Mucosa of descending colon (tissue), 3 donors: ENCODE data around the gene TCTN2. TPM values are rescaled to one million over a fixed set of nuclear protein-coding genes. Genes with fewer than 3 reads are reported as not detected.

Experiments
- ATAC-seq: fragments of 200-7000 bp; cut with Tn5 transposase; one replicate; pipeline ENCODE4 v1.9.1; 2020; ENCODE audit warnings: mild to moderate bottlenecking, moderate library complexity
- DNase-seq, 3 donors: peaks; one replicate each; pipeline ENCODE4 v3.0.0-alpha.2; 2020
- H3K36me3 ChIP-seq: fragments of 200-600 bp; one replicate; pipeline ENCODE4 v1.8.0; 2021; ENCODE audit warnings: low read depth, mild to moderate bottlenecking
- H3K4me1 ChIP-seq: fragments of 200-600 bp; one replicate; pipeline ENCODE4 v1.8.0; 2021; ENCODE audit warnings: low read depth, mild to moderate bottlenecking
- H3K4me3 ChIP-seq: fragments of 200-600 bp; one replicate; pipeline ENCODE4 v1.8.0; 2021; ENCODE audit warnings: mild to moderate bottlenecking
- H3K9me3 ChIP-seq: fragments of 200-600 bp; one replicate; pipeline ENCODE4 v1.8.0; 2021; ENCODE audit warnings: mild to moderate bottlenecking
- CTCF ChIP-seq: fragments of 200-600 bp; IDR thresholded peaks from one replicate; pipeline ENCODE4 v1.8.0; 2022; ENCODE audit warnings: antibody characterized with exemption, mild to moderate bottlenecking
- intact Hi-C, 2 donors: fragments of 100-400 bp; cut with DNase I in 1 of 2; cut with micrococcal nuclease in 1 of 2; formaldehyde crosslinking; loops; one replicate each; pipeline versions ENCODE4 v1.11.0 to v1.11.1; 2022; cut with DNase I, micrococcal nuclease
- total RNA-seq, 3 donors: library from RNA; stranded (reverse); fragmentation: NEBNext Ultra II Directional in 2 of 3; extraction: Animal tissue kit (Norgen Biotek cat#: 25700) in 2 of 3; gene quantifications; one replicate each; pipeline versions ENCODE4 v1.2.1 to v1.2.4, GENCODE V29; 2021 to 2023
- donor health status: DM: no; HTN: no; CAD: no; lungs with moderate emphysema.
- donor health status: DM: no; HTN: no; CAD: no.
- donor health status: DM: no; HTN: yes; CAD: no.

The TCTN2 gene
- total RNA-seq, 3 donors from 2014 or later = 5.2 to 9.0 (median 6.2) TPM

DNA sequence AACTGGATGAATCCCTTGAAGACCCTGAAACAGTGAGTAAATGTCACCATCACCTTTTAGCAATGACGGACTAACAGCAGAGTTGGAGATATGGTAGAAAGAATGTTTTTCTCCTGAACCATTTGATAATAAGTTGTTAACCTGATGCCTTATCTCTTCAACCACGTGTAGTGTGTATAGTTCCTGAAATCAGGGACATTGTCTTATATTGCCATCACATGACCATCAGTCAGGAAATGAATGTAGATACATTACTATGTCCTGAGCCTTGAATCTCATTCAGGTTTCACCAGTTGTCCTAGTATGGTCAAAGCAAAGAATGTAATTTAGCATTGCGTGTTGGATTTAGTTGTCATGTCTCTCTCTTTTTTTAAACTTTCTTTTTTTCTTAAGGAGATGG is 57.0 kb downstream of the TCTN2 start:
- TF ChIP-seq CTCF = no peak
- H3K4me1 ChIP-seq = no peaks in the 10 kb centered on the region
- ATAC-seq (no peak), DNase-seq (no peak)
- H3K4me3 ChIP-seq = no peak overlapping the region
- no peaks in the 10 kb centered on the region for H3K9me3 ChIP-seq
- intact Hi-C loops = no loop called here
- H3K36me3 ChIP-seq = peaks cover 3% of the 10 kb centered on the region

DNA sequence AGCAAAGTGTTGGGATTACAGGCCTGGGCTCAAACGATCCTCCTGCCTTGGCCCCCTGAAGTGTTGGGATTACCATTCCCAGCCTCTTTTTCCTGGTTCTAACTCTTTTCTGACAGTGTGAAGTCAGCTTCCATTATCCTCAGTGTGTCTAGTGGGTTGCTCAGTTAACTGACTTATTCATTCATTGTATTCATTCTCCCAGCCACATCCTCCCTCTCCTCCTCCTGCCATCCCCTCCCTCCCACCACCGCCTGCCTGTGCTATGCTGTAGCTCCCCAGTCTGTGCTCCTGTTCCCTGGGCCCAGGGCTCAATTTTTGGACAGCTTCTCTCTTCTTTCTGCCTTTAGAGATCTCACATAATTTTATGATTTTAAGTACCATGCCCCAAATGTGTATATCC is 60.7 kb downstream of the TCTN2 start:
- Histone ChIP-seq H3K4me1 (no peaks in the 10 kb centered on the region), H3K4me3 (no peak overlapping the region), H3K9me3 (no peaks in the 10 kb centered on the region), H3K36me3 (peaks cover 3% of the 10 kb centered on the region)
- intact Hi-C loops = no loop called here
- no peak for TF ChIP-seq CTCF
- no peak for DNase-seq
- ATAC-seq = no peak

GRCh38 chr12:123732251-123732650 is 61.3 kb downstream of the TCTN2 start:
- no peak overlapping the region for H3K4me3 ChIP-seq
- no peaks in the 10 kb centered on the region for H3K9me3 ChIP-seq
- DNase-seq (no peak), ATAC-seq (no peak)
- no peak for TF ChIP-seq CTCF
- no peaks in the 10 kb centered on the region for H3K4me1 ChIP-seq
- intact Hi-C loops = no loop called here
- peaks cover 3% of the 10 kb centered on the region for H3K36me3 ChIP-seq

- H3K9me3 ChIP-seq = no peaks in the 10 kb centered on the region
- no peaks in the 10 kb centered on the region for H3K4me1 ChIP-seq
- ATAC-seq (no peak), DNase-seq (no peak)
- TF ChIP-seq CTCF = no peak
- intact Hi-C loops = no loop called here
- H3K4me3 ChIP-seq = no peak overlapping the region
- no peaks in the 10 kb centered on the region for H3K36me3 ChIP-seq
These were observed 62.3 kb downstream of the TCTN2 start for GRCh38 chr12:123733229-123733628.

DNA sequence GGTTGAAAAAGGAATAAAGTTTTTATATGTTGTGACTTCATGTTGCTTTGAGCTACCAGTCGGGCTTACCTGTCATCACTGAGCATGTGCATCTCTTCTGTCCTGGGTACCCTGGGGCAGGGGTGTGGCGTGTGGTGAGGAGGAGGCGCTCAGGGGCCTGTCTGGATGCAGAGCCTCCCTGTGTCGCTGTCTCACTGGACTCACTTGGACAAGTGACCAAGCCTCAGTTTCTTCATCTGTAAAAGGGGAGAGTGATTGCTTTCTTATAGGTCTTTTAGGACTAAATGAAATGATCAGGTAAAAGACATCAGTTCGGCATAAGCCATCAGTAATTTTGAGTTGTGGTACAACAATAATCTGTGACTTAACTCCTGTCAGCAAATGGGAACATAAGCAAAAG is 63.4 kb downstream of the TCTN2 start:
- no peaks in the 10 kb centered on the region for H3K36me3 ChIP-seq

More for the DNA sequence above, 63.4 kb downstream of the TCTN2 start:
- no peaks in the 10 kb centered on the region for H3K9me3 ChIP-seq
- intact Hi-C loops = no loop called here
- no peak for ATAC-seq
- H3K4me3 ChIP-seq = no peak overlapping the region
- no peak for DNase-seq
- no peaks in the 10 kb centered on the region for H3K4me1 ChIP-seq
- TF ChIP-seq CTCF = no peak
